Measurements from ENCODE around the gene RPL28. TPM values are rescaled to one million over a fixed set of nuclear protein-coding genes. Genes with fewer than 3 reads are reported as not detected.
A peak's percentile ranks its signal among the peaks of the same experiment; 100 is the strongest.

The RPL28 gene
- 515 TPM for total RNA-seq

- peak; percentile 80 for ATAC-seq
These were observed at the start of gene RPL28 for GRCh38 chr19:55385724-55386492. Gene RPL28 (plus strand): TSS chr19:55385932. CDS start chr19:55386358, 426 bp downstream.

GRCh38 chr19:55336101-55336500 is 49.6 kb upstream of the RPL28 start:
- DNase-seq (ENCODE audit: low spot score): no peak
- ATAC-seq: no peak

More at GRCh38 chr19:55385724-55386492, at the start of gene RPL28:
- DNase-seq (ENCODE audit: low spot score): peak; percentile 99

GRCh38 chr19:55339105-55339888 is 46.4 kb upstream of the RPL28 start, which contains the start of gene KMT5C:
Gene KMT5C (plus strand): TSS chr19:55339876. CDS start chr19:55341937, 2,061 bp downstream.
- DNase-seq (ENCODE audit: low spot score) (peak; percentile 100), ATAC-seq (peak; percentile 86)

GRCh38 chr19:55339889-55340783 is 45.6 kb upstream of the RPL28 start:
- ATAC-seq: no peak
- peak; percentile 58 for DNase-seq (ENCODE audit: low spot score)

- no peak for DNase-seq (ENCODE audit: low spot score)
- no peak for ATAC-seq
These were observed 45.0 kb upstream of the RPL28 start for GRCh38 chr19:55340784-55341147.

- ATAC-seq: no peak
These were observed 44.6 kb upstream of the RPL28 start for GRCh38 chr19:55341171-55341588.

GRCh38 chr19:55341595-55342531 is 43.9 kb upstream of the RPL28 start:
- DNase-seq (ENCODE audit: low spot score): no peak
- no peak for ATAC-seq

More at GRCh38 chr19:55341171-55341588, 44.6 kb upstream of the RPL28 start:
- no peak for DNase-seq (ENCODE audit: low spot score)

- ATAC-seq: no peak
- no peak for DNase-seq (ENCODE audit: low spot score)
These were observed 41.3 kb upstream of the RPL28 start for GRCh38 chr19:55344444-55344843.

GRCh38 chr19:55345101-55345817 is 40.5 kb upstream of the RPL28 start:
- no peak for ATAC-seq
- no peak for DNase-seq (ENCODE audit: low spot score)

GRCh38 chr19:55345818-55346724 is 39.7 kb upstream of the RPL28 start:
- DNase-seq (ENCODE audit: low spot score) (no peak), ATAC-seq (peak; percentile 18)

- no peak for DNase-seq (ENCODE audit: low spot score)
These were observed 38.8 kb upstream of the RPL28 start for GRCh38 chr19:55346725-55347441.

GRCh38 chr19:55347442-55348009 is 38.2 kb upstream of the RPL28 start:
- no peak for ATAC-seq
- DNase-seq (ENCODE audit: low spot score): no peak

More at GRCh38 chr19:55346725-55347441, 38.8 kb upstream of the RPL28 start:
- ATAC-seq: no peak

- no peak for ATAC-seq
- DNase-seq (ENCODE audit: low spot score): no peak
These were observed 37.3 kb upstream of the RPL28 start for GRCh38 chr19:55348317-55349034.

GRCh38 chr19:55350620-55351315 is 35.0 kb upstream of the RPL28 start:
- DNase-seq (ENCODE audit: low spot score) (no peak), ATAC-seq (no peak)

GRCh38 chr19:55352040-55352439 is 33.7 kb upstream of the RPL28 start:
- no peak for DNase-seq (ENCODE audit: low spot score)
- ATAC-seq: no peak

Data from left lobe of liver (tissue), 2 donors.